ENCODE measurements around the gene TMEM151A.
"Not testable (repeated sequence)": the region's sequence is repeated elsewhere in the genome, so short reads cannot be mapped to it uniquely, and the experiment has no call there.

The TMEM151A gene

DNA sequence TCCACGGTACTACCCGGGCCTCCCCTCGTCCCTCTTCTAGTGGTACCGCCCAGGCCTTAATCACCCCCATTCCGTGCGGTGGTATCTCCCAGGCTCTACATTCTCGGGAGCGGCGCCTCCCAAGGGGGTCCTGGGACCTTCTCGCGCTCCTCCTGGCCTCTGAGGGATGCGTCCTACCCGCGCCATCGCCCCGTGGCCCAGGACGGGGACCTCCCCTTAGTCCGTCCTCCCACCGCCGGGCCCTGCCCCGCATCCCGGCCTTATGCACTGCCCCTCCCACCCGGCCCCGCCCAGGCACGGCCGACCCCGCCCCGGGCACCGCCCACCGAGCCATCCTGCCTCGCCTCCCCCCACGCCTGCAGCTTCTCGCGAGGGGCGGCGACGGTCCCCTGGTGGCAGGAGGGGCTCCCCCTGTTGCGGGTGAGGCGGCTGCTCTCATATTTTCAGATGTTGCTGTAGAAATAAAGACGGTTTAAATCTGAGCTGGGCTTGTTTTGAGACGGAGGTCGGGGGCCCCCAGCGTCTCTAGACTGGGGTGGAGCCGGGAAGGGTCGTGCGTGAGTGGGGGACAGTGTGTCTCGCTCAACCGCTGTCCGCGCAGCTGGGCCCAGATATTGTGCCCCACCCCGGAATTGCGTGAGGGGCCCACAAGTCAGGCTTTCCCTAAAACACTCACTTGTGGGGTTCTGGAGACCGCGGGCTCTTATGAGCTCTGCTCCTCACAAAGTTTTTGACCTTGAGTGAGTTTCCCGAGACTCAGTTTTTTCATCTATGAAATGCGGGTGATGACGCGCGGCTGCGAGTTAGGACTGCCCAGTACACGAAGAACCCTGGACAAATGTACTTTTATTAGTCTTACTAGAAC lies 24.1 kb upstream of the TMEM151A start:
- DNase-seq: peak; percentile 90

DNA sequence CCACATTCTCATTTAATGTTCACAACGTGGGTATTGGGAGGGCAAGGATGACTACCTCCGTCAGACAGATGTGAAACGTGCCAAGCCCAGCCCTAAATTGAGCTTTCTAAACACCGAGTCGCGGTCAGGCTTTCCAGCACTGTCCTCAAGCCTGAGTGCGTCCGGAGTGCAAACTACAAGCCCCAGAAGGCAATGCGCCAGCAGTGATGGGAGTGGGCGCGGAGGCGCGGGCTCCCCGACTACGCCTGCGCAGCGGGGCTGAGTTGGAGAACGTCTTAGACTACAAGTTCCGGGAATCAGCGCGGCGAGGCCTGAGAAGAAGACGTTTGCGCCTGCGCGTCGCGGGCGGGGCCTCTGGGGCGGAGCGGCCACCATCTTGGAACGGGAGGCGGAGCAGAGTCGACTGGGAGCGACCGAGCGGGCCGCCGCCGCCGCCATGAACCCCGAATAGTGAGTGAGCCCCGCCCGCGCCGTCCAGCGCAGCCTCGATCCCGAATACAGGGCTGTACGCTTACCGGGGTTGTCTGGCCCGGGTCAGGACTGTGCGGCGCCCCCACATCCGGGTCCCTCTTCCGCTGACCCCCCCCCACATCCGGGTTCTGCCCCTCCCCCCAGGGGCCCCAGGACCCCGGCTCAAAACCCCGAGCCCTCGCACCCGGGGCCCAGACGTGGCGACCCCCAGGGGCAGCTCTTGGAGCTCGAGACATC lies 23.3 kb upstream of the TMEM151A start, which contains the start of gene RAB1B:
Gene RAB1B (plus strand): TSS at position 396 of the 708 bp plus-strand sequence. CDS start 41 bp downstream, at position 437.
- peak; percentile 100 for DNase-seq

DNA sequence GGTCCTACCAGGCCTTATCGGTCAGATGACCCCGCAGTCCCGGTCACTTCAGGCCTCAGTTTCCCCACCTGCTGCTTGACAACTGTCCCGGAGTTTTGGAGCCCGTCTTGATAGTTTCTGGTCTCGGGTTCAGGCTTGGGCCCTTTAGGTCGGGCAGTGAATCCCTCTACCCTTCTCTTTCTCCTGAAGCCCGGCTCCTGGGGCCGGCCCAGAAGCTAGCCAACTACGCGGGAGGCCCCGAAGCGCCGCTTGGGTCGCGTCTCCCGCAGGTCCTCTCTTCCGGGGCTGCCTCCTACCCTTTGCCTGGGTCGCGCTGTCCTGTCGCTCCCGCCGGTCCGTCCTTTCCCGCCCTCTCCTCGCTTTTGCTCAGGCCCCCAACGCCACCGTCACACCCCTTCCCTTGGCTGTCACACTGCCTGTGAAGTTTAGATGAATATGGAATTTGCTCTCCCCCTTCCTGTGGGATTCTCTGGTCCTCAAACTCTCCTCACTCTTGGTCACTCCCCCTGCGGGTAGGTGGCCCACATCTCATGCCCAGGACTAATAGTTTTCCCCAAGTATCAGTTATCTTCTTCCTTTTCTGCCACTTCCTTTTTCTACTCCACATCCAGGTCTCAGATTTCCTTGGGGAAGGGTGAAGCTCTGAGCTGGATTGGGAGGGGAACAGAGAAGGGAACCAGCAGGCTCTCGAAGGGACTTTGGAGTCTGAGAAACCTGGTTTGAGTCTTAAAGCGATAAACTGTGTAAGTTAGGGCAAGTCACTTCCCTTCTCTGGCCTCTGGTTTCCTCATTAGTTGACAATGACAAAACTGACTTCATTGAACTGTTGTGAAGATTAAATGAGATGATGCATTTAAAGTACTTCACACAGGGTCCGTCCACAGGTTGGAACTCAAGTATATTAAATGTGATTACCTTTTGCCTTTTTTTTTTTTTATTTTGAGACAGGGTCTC lies 22.5 kb upstream of the TMEM151A start:
- DNase-seq: no peak

- DNase-seq: no peak
Observed at GRCh38 chr11:66271816-66272215, 19.9 kb upstream of the TMEM151A start.

DNA sequence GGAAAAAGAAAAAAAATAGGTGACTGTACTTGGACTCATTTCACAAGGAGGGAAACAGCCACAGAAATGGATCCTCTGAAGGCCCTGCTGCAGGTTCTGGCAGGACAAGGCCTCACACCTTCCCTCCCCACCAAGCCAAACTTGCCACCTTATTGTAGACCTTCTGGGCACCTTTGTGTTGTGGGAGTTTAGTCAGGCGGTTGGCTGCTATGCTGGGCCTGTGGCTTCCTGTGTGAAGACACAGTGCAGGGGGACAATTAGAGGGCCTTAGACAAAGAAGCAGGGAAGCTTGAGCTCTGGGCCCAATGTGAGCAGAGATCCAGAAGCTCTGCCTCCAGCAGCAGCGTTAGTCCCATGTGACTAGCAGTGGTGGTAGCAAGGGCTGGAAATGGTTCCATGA lies 19.1 kb upstream of the TMEM151A start:
- DNase-seq: no peak

DNA sequence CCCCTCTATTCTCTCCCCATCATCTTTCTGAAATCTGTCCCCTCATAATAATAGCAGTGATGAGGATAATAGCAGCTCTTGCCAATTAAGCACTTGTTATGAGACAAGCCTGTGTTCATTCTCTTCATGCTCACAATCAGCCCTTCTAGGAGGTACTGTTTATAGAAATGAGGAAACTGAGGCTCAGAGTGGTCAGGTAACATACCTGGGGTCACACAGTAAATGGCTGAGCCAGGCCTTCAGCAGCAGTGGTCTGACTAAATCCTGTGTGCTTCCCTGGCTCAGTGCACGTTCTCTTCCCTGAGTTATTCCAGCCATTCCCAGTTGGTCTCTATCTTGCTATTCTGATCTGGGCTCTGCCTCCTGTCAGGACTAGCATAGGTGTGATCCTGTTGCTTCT lies 17.5 kb upstream of the TMEM151A start:
- DNase-seq: no peak

GRCh38 chr11:66275396-66275795 lies 16.3 kb upstream of the TMEM151A start:
- DNase-seq: no peak

GRCh38 chr11:66275984-66276612 lies 15.6 kb upstream of the TMEM151A start:
- no peak for DNase-seq

- not testable (repeated sequence) for DNase-seq
Observed at GRCh38 chr11:66276619-66277018, 15.1 kb upstream of the TMEM151A start.

- not testable (repeated sequence) for DNase-seq
Observed at GRCh38 chr11:66277064-66277463, 14.6 kb upstream of the TMEM151A start.

- DNase-seq: peak; percentile 73
Observed at GRCh38 chr11:66277471-66278362, 14.0 kb upstream of the TMEM151A start, which contains the start of gene CNIH2. Gene CNIH2, plus strand, starts transcription at chr11:66278175. Its CDS starts 282 bp downstream, at chr11:66278457.

GRCh38 chr11:66278363-66279091 lies 13.2 kb upstream of the TMEM151A start:
- DNase-seq: no peak

DNA sequence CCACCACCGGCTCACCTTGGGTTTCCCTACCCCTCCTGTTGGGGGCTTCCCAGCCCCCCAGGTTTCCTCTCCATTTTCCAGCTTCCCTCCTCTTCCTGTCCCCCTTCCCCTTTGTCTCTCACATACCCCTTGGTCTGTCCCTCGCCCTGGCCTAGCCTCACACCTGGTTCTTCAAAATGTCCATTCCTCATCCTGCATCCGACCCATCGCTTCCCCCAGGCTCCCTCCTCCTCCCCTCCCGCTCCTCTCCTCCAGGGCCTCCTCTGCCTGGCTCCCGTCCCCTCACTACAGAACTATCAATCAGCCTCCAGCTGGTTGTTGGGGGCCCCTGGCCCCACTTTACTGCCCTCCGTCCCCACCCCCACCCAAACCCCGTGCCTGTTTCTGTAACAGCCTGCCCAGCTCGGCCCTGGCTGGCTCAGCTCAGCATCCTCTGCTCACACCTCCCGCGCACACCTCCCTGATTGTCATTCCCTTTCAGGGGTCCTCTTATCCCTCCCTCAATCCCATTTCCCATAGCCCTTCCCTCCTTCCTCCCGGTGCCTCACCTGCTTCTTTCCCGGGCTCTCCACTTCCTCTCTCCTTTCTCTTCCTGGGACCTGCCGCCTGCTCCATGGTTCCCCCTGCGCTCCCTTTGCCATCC lies 12.5 kb upstream of the TMEM151A start:
- no peak for DNase-seq

DNA sequence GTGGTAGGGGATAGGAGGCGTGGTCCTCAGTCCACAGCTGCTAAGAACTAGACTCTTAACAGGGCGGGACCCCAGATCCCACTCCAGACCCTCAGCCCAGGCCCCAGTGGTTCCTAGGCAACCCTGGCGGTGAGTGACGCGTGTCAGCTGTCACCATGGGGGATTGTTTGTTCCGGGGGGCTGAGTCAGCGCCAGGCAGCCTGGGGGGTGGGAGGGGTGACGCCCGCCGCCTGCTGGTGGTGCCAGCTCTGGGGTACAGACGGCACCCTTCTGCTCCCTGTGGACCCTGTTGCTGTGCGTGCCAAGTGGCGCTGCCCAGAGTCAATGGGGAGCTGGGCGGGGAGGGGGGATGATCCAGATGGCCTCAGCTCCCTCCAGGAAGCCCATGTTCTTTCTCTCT lies 11.3 kb upstream of the TMEM151A start:
- DNase-seq: no peak

DNA sequence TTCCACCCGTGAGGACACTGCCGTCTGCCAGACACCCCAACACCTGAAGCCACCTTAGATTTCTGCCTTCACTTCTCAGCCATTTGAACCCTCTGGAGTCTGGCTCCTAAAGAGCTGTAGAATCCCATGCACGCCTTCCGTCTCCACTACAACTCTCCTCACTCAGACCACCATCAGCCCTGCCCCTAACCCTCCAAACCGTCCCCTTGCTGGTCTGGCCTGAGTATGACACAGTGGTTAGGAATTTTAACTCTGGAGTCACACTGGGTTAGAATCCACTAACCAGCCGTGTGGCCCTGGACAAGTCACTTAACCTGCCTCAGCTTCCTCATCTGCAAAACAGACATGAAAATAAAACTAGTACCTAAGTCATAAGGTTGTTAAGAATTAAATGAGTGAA lies 10.7 kb upstream of the TMEM151A start:
- no peak for DNase-seq

DNA sequence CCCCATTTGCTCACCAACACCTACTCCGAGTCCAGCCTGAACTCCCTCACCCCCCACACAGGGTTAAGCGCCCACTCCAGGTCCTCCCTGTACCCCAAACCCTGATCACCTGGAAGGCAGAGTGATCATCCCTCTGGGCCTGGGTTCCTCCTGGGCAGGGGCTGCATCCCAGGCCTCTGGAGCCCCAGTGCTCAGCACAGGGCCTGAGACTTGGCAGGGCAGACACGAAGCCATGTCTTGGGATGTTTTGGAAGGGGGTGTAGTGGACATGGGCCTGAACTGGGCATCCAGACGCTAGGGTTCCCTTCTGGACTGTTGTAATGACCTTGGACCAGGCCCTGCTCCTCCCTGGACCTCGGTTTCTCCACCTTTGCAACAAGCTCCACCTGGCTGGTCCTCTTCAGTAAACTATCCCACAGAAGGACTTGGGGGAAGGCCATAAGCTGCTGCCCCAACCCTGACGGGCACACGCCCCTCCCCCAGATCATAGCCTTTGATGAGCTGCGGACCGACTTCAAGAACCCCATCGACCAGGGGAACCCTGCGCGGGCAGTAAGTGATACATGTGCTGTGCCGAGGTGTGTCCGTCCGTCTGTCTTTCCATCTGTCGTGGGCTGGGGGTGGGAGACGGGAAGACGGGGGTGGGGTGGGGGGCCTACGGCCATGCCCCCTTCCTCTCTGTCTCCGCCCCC lies 9.8 kb upstream of the TMEM151A start:
- no peak for DNase-seq

- DNase-seq: peak; percentile 100
Observed at GRCh38 chr11:66282468-66283455, 8.9 kb upstream of the TMEM151A start.
